GM19193 (cell line): Measurements from ENCODE around the gene TEAD3.

ENCODE experiments used
- POLR2A ChIP-seq: IDR thresholded peaks from 4 replicates; pipeline ENCODE4 v1.6.1; 2011; ENCODE audit not compliant: insufficient read depth, insufficient read length; ENCODE audit errors: extremely low read depth

Gene TEAD3

DNA sequence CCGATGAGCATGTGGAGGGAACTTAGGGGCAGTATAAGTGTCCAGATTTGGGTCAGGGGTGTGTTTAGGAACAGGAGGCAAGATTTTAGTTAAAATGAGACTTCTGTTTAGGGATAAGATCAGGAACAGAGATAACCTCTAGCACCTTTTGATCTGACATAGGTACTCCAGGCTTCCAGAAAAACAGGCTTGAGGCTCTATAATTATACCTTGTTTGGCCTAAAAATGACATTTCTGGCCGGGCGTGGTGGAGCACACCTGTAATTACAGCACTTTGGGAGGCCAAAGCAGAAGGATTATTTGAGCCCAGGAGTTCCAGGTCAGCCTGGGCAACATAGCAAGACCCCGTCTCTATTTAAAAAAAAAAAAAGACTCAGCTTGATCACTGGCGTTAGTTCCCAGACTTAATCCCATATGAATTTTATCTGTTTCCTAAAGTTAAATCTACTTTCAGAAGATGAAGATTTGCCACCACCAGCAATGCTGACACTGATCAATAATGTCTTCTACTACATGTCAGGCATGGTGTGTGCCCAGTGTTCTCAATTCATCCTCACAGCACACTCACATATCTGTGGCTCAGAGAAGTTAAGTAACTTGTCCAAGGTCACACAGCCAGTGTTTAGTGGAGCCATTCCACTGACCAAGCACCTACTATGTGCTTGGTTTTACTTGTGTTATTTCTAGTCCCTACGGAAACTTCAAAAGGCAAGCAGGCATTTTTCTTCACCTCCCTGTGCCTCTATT is 21.9 kb upstream of the TEAD3 start:
- no peak for TF ChIP-seq POLR2A

DNA sequence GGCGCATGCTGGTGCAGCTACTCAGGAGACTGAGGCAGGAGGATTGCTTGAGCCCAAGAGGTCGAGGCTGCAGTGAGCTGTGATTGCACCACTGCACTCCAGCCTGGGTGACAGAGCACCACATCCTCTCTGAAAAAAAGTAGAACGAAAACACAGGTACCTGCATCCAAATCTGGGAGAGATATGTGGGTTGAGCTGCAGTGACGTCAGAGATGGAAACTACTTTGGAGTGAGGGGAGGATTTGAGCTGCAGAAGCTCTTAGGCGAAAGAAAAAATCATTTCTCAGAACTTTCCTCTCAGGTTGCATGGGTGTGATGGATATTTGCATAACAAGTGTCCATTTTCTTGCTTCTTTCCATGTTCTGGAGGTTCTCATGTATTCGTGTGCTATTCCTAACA is 19.8 kb upstream of the TEAD3 start:
- TF ChIP-seq POLR2A, result no peak

DNA sequence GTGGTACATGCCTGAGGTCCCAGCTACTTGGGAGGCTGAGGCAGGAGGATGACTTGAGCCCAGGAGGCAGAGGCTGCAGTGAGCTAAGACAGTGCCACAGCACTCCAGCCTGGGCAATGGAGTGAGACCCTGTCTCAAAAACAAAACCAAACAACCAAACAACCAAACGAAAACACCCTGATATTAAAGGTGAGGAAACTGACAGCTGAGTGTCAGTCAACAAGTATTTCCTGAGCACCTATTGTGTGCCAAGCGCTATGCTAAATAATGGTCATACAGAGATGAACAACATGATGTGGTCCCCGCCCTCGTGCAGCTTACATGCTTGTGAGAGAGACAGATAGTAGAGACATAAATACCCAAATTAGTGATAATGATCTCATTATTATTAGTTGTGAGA is 17.7 kb upstream of the TEAD3 start:
- no peak for TF ChIP-seq POLR2A

DNA sequence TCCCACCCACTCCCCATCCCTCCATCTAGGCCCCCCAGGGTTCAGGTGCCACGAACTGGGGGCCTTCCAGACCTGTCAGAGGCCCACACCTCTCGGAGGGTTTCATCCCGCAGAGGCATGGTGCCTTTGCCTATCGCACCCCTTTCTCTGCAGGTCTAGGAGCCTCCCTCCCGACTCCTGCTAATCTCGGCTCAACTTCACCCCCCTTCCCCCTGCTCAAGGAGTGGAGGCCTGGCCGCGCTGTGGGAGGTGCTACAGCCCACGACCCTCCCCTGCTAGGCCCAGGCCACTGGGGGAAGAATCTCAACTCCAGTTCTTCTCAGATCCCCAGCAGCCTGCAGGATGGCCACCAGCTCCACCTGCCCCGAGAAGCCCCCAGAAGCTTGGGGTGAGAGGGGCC is 15.9 kb upstream of the TEAD3 start, which contains the start of gene TULP1:
Gene TULP1, minus strand, starts transcription at position 157 of the 400 bp plus-strand sequence. Its CDS starts 38 bp downstream, at position 119.
- no peak for TF ChIP-seq POLR2A

DNA sequence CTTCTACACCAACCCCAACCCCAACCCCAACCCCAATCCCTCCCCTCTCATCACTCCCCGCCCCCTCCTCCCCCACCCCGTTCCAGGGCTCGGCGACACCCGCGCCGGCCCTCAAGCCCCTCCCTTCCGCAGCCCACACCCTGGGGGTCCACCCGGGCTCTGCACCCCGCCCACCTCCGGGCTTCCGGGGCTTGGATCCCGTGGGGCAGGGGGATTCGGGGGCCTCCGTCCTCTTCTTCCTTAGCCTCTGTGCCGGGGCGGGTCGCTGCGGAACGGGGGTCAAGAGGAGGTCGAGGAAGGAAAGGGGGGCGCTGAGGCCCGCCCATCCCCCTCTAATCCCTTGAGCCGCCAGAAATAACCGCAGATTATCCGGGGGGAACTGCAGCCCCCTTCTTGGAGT is 15.1 kb upstream of the TEAD3 start:
- TF ChIP-seq POLR2A, result no peak

DNA sequence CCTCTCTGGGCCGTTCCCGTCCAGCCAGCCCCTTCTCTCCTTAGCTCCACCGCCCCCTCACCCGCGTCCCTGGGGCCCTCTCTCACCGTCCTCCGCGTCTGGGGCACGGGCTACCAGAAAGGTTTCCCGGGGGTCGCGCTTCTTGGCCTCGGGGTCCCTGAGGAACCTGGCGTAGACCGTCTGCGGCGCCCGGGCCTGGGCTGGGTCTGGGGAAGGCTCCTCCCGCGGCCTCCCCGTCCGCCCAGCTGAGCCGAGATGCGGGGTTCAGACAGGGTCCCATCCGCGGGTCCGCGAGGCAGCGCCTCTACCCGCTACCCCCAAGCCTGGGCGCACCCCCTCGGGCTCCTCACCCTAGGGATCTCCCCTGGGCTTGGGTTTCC is 14.7 kb upstream of the TEAD3 start:
- TF ChIP-seq POLR2A, result no peak

DNA sequence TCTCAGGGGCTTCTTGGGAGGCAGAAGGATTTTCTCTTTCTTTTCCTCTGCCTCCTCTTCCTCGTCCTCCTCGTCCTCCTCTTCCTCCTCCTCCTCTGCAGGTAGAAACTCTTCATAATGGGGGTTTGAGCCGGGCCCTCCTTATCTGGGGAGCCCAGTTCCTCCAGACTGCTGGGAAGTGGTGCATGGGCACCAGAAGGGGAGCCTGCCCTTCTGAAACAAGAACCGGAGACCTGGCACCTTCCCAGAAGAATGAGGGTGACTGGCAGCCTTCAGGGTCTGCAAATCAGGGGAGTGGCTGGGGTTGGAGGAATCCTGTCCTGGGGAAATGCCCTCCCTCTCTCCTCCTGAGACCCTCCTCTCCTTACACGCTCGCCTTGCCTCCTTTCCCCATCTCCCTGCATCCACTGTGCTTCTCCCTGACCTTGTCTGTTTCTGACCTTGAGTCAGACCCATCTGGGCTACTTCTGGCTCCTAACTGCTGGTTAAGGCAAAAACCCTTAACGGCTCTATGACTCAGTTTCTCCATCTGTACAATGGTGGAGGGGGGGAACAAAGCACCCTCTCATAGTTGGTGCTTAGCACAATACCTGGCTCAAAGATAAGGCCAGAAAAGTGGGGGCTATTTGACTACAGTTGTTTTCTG is 14.2 kb upstream of the TEAD3 start:
- no peak for TF ChIP-seq POLR2A

DNA sequence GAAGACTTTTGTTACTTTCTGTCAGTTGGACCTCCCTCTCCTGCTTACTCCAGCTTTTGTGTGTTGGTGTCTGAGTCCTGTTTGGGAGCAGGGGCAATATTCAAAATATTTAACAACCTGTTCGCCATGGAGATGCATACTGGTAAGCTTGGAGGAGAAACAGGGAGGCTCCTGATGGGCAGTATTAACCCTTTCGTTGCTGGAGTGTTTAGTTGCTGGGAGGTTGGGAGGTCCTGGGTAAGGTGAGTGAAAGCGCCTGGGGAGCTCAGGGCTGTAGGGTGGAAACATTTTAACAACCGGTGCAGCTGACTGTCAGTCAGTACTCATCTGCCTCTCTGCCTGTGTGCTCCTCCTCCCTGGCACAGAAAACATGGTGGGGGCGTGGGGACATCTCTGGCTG is 11.7 kb upstream of the TEAD3 start:
- no peak for TF ChIP-seq POLR2A

DNA sequence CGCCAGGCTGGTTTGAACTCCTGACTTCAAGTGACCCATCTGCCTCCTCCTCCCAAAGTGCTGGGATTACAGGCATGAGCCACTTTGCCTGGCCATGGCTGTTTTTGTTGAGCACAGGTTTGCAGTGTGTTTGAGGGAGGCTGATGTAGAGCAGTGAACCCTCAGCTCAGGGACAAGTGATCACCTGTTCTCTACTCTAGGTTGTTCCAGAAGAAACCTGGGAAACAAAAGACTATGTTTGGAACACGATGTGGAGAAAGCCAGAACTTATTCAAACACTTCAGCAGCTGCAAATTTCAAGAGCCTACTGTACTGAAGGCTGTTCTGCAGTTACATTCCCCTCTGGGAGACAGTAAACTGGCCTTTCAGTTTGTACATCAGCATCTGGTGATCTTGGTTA is 11.1 kb upstream of the TEAD3 start:
- no peak for TF ChIP-seq POLR2A

DNA sequence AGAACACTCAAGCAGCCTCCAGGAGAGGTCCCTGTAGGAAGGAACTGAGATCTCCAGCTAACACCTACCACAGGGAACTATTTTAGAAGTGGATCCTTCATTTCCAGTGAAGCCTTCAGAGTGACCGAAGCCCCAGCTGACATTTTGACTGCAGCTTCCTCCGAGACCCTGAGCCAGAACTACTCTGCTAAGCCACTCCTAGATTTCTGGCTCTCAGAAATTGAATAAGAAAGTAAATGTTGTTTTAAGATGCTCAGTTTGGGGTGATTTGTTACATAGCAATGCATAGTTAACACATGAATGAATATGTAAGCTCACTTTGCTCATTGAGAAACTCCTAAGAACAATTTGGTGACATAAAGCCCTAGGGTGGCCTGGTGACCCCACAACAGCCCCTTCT is 10.3 kb upstream of the TEAD3 start:
- TF ChIP-seq POLR2A, result no peak

DNA sequence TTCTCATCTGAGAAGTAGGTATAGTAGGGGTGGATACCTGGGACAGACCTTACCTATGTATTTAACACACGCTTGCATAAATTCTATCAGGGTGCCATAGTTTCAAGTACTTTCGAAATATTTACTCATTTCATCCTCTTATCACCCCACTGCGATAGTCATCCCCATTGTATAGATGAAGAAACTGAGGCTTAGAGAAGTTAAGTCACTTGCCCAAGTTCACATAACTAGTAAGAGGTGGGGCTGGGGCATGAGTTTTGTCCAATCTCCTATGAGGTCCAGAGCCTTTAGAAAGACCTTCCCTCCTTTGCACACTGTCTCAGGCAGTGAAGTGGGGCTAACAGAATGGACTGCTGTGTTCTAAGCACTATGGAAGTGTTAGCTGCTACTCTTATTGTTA is 9.7 kb upstream of the TEAD3 start:
- TF ChIP-seq POLR2A, result no peak

DNA sequence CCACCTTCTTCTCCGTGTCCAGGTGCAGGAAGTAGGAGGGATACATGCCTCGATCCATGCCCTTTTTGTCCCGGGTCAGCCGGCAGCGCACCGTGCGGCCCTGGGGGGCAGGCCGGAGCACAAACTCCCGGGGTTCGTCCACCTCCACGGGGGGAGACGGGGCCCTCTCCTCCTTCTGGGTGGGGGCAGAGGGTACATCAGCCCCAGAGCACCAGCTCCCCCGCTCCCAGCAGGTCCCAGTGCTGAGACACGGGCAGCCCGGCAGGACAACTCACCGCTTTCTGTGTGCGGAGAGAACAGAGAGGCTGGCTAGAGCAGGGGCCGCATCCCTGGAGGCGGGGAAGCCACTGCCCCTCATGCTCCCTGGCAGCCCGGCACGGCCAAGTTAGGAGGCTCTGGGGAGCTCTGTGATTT is 9.1 kb upstream of the TEAD3 start:
- TF ChIP-seq POLR2A, result no peak

DNA sequence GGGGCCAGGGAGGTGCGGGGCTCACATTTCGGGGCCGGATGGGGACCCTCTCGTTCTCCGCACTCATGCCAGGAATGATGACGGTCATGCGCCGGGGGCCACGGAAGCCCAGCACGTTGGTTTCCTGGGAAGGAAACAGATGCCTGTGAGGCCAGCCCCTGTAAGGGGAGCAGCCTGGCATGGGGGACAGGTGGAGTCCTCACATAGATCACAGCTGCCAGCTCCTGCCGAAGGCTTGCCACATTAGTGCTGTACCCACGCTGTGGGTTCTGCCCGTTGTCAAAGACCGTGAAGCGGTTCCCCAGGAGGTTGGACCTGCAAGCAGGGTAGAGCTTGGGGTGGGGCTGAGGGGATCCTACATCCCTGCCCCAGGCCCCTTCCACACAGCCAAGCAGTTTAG is 6.7 kb upstream of the TEAD3 start:
- no peak for TF ChIP-seq POLR2A

DNA sequence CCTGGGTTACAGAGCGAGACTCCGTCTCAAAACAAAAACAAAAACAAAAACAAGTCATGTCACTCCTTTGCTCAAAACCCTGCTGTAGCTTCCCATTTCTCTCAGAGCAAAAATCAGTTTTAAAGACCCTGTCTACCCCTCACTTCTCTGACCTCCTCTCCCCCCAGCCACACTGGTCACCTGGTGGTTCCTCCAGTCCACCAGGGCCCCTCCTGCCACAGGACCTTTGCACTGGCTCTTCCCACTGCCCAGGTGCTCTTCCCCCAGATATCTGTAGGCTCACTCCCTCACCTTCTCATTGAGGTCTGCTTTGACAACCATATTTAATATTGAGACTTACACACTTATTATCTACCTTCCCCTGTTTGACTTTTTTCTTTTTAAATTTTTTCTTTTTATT is 4.9 kb upstream of the TEAD3 start:
- no peak for TF ChIP-seq POLR2A

DNA sequence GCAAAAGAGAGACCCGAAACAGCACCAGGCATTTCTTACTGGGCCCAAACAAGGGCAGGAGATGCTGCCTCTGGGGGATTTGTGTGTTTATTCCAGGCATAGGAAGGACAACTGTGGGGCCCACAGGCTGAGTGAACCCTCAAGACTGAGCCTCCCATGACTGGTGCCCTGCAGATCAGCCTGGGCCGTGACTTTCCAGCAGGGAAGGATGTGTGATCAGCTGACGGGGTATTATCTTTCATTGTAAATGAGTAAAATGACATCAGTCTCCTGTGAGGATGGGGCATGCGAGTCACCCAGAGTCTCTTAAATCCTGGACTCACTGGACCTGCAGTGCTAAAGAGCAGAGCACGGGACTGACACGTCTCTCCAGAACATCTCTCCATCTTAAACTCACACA is 3.9 kb upstream of the TEAD3 start:
- no peak for TF ChIP-seq POLR2A

DNA sequence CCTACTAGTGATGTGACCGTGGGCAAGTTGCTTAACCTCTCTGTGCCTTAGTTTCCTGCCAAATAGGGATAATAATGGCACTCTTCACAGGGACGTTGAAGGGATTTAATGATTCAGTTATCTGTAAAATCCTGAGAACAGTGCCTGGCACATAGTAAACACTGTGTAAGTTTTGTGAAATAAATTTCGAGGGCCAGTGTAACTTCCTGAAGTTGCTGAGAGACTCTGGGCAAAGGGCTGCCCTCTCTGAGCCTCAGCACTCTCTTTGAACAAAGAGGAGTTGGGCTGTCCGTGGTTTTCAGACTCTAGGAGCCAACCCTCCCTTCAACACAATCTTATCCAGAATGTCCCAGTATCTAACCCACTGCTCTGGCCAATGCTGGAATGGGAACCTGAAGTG is 2.5 kb upstream of the TEAD3 start:
- TF ChIP-seq POLR2A, result no peak
